ENCODE measurements around the gene CLDND1.

Gene CLDND1

DNA sequence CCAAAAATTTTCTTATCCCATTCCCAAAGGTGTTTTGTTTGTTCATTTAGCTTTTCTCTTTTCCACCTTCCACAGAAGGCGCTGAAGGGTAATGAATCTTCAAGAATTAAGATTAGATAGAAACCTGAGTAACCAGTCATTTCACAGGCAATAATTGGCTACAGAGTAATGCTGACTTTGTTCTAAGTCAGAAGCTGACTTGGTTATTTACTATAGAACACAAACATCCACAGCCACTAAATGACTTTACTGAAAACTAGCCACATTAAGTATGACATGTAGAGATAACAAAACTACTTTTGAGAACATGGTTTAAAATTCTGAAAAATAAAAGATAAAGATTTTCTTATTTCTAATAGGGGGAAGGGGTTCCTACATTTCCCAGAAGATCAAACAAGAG is 7.8 kb downstream of the CLDND1 start:
- DNase-seq (ENCODE audit: low read depth in 2 of 2), result no peak

DNA sequence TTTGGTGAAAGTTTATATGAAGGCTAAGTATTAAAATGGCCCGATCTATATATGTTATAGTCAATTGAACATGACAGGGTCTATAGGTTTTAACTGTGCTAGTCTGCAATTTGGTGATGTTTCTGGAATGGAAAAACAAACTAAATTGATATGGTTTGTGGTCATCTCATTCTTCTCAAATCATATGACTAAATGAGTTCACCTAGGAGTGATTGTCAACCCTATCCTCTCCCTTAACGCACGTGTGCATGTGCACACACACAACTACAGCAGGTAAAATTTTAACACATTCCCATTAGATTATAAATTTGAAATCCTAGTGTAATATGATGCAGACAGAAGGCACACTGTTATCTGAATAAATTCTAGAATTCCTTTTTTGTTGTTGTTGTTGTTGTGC is 9.0 kb downstream of the CLDND1 start:
- no peak for DNase-seq (ENCODE audit: low read depth in 2 of 2)

DNA sequence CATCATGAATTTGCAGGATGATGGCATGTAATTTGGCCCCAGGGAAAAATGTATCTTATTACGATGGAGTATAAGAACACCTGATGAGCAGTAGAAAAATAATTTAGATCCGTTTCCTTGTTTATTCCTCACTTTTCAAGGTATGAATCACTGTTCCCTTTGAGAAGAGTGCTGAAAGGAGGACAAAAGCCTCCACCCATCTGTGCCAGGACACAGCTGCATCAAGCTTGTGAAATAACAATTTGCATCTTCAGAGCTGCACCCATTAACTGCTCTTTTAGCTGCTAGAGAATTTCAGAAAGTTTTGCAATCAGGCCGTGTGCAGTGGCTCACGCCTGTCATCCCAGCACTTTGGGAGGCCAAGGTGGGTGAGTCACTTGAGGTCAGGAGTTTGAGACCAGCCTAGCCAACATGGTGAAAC is 9.6 kb downstream of the CLDND1 start:
- no peak for DNase-seq (ENCODE audit: low read depth in 2 of 2)

DNA sequence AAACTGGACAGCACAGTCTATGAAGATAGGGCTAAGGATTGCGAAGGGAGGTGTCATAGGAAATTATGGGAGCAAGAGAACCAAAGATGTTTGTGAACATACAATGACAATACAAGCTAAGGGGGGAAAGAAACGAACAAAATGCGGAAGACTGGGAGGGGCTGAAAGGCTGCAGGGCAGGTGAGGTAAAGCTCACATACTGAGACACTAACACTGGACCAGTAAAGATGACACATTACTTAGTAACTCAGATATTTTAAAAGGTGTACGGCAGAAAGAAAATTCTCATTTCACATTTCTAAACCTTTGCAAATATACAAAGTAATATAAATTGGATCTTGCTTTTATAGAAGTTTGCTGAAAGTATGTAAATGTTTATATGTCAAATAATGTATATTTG is 10.1 kb downstream of the CLDND1 start:
- DNase-seq (ENCODE audit: low read depth in 2 of 2), result no peak

DNA sequence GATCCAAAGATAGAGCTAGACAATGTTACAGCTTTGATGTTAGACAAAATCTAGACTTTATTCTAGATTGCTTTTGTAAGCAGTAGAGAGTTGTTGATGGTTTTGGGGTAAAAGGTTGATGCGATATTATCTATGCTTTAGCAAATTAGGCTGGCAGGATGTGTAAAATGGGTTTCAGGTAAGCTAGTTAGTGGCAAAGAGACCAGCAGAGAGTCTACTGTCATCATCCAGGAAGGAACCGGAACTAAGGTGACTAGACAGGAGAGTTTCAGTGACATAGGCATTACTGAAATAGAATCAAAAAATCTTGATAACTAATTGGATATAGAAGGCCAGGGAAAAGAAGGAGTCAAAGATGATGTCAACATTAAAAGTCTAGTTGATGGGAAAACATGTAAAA is 14.1 kb downstream of the CLDND1 start:
- no peak for DNase-seq (ENCODE audit: low read depth in 2 of 2)

DNA sequence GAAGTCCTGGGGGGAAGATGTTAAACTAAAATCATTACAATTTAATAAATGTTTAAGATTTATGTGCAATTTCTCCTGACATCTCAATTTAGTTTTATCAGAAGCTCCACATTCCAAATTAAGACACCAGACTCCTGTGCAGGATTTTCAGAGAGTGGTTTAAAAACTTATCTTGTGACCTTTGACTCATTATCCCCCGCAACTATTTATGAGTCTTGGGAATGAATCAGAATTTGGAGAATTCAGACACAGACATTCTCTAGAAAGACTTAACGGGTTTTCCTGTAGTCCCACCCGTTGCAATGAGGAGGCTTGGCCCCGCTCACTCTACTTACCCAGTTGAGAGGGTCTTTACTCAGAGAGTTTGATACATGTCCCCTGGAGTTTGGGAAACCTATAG is 18.2 kb downstream of the CLDND1 start:
- DNase-seq (ENCODE audit: low read depth in 2 of 2), result no peak

DNA sequence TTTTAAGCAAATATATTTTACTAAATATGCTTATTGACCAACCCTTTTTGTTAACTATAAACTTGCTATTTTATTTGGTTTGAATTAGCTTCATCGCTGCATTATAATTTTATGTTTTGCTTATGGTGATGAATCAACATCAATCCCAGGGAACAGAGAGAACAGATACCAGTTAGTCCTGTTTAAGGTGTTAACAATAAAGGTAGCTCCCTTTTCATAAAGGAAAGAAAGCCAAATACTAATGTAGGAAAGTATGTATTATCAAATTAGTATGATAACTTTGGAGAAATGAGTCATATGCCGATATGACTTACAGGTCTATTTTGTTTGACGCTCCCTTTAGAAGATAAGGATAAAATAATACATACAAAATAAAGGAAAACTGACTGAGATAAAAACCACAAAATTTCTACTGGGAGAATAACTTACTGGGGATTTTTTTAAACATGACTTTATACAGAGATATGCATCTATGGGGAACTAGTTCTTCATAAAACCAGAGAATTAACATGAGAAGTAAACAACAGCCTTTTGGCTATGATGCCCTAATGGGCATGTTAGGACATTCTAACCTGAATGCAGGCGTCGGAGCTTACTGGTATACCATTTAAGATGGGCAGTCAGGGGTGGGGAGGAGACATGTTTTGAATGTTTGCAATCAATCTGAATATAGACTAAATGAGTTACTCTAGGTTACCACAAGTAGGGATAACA is 20.7 kb downstream of the CLDND1 start:
- no peak for DNase-seq (ENCODE audit: low read depth in 2 of 2)

DNA sequence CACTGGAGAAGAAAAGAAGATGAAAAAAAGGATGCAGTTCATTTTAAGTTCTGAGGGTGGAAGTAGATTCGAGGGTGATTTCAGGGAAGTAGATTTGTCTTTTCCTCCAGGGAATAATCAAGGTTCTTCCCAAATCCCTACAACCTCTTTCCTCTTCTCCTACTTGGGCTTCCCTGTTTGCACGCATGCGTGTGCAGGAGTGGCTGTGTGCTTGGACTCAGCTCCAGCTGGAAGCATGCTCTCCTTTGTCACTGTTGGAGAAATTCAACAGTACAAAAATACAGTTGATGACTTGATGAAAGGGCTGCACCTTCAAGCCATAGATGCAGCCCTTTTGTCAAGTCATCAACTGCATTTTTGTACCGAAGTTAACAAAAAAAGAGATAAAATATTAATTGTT is 21.4 kb downstream of the CLDND1 start:
- DNase-seq (ENCODE audit: low read depth in 2 of 2), result no peak

DNA sequence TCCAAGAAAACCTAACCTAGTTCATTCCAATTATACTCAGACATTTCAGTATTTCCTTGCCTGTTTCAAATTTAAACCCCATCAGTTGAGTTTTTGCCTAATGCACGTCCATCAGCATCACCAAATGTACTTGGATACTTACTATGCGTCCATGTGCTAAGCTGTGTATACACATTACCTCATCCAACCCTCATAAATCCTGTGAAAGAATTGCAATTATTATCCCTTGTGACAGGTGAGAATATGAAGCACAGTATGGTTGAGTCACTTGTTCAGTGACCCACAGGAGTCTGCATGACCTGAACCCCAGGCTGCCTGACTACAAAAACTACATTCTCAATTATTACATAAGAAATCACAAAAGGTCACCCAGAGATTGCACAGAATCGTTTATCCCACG is 22.7 kb downstream of the CLDND1 start:
- no peak for DNase-seq (ENCODE audit: low read depth in 2 of 2)

DNA sequence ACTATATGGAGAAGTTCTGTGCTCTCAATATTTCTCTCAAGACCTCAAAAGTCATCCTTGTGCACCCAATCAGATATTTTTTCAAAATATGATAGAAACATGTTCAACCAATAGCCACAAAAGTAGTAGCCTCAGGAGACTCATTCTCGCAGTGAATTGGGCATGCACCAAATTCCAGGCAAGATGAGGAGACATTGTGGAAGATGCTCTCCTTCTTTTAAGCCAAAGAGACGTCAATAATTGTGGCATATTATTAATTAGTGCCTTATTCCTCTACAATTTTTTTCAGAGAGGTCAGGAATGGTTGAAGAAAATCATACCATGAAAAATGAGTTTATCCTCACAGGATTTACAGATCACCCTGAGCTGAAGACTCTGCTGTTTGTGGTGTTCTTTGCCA is 25.3 kb downstream of the CLDND1 start, which contains the start of gene OR5K2:
OR5K2 (plus strand) TSS at position 301 of the 400 bp plus-strand sequence; CDS start at position 301, 0 bp downstream.
- DNase-seq (ENCODE audit: low read depth in 2 of 2), result no peak

DNA sequence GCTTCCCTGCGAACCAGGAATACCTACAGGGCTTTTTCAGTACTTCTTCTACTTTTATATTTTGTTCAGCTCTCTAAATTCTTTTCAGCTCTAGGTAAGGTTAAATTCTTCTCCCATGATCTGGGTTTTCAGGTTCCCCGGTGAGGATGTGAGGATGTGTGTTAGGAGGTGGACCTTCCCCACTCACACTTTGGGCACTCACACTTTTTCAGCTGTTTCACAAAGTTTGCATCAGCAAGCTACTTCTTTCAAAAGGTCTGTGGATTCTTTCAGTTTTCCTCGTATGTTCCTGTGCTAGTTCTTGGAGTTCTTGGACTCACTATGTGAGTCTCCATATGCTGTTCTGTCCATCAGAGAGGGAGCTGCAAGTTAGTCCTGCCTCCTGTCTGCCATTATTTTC is 39.1 kb downstream of the CLDND1 start:
- no peak for DNase-seq (ENCODE audit: low read depth in 2 of 2)

DNA sequence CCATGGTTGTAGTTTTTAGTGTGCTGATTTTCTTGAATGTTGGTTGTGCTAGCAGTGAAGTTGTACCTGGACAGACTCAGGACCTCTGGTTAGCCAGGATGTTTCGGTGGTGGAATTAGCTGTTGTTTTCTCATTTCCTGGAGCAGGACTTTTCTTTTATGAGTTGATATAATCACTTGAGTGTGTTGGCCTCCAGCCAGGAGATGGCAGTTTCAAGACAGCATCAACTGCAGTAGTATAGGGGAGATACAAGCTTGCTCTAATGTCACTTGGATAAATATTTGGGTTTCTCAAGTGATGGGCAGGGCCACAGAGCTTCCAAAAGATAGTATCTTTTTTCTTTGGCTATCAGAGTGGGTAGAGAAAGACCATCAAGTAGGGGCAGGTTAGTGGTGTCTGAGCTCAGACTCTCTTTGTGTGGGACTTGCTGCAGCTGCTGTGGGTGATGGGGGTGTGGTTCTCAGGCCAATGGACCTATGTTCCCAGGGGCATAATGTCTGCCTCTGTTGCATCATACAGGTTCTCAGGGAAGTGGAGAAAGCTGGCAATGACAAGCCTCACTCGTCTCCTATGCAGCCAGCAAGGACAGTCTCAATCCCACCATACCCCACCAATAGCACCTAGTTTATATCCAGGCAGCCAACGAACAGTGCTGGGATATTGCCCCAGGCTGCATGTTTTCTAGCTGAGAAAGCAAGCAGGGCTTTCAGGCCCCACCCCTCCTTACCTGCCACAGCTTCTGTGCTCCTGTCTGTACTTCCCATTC is 39.8 kb downstream of the CLDND1 start:
- DNase-seq (ENCODE audit: low read depth in 2 of 2), result no peak
